Erythroblast (primary cell): ENCODE data around the gene KIAA1614.

Experiments used
- GATA1 ChIP-seq: IDR thresholded peaks from 2 replicates; pipeline ENCODE4 v1.6.1; 2011; ENCODE audit warnings: low read depth, mild to moderate bottlenecking, control low read depth, low read length, moderate library complexity
- POLR2A ChIP-seq: IDR thresholded peaks from 2 replicates; pipeline ENCODE4 v1.6.1; 2011; ENCODE audit warnings: mild to moderate bottlenecking, low read length

DNA sequence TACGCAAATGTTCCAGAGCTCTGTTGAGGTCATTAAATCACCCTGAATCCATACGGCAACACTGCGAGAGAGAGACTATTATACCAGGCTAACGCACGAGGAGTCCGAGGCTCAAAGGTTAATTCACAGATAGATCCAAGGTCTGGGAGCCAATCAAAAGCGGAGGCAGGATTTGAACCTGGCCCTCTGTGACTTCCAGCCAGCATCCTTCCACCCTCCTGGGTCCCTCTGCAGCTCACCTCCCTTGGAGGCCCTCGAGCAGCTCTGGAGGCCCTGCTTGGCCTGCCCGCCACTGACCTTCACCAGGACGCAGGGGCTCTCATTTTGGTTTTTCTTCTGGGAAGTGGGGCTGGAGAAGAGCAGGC, 42.1 kb downstream of the KIAA1614 start:
- TF ChIP-seq POLR2A (no peak), GATA1 (no peak)
